GM23338 (cell line): ENCODE data around the gene SAMD10. TPM values are rescaled to one million over a fixed set of nuclear protein-coding genes. Genes with fewer than 3 reads are reported as not detected.

ENCODE experiments used
- ATAC-seq: fragments of 200-7000 bp; cut with Tn5 transposase; 3 replicates; pipeline ENCODE4 v1.9.1; 2020
- DNase-seq: peaks from one replicate; pipeline ENCODE4 v3.0.0-alpha.2; 2015; ENCODE audit warnings: low spot score
- H2AFZ ChIP-seq: fragments of 200-600 bp; sonication (generic); 2 replicates; pipeline ENCODE4 v1.8.0; 2016; ENCODE audit warnings: antibody characterized with exemption, mild to moderate bottlenecking, moderate library complexity
- H3F3A ChIP-seq: fragments of 200-600 bp; sonication (generic); replicated peaks from 2 replicates; pipeline ENCODE4 v1.8.0; 2017; ENCODE audit warnings: antibody characterized with exemption, mixed run types, low read depth
- H3K27ac ChIP-seq: fragments of 200-600 bp; sonication (generic); 2 replicates; pipeline ENCODE4 v1.6.1; 2016; ENCODE audit warnings: low read depth
- H3K27me3 ChIP-seq: fragments of 200-600 bp; sonication (generic); 2 replicates; pipeline ENCODE4 v1.8.0; 2016; ENCODE audit warnings: mild to moderate bottlenecking, mixed run types, moderate library complexity; ENCODE audit not compliant: insufficient read depth
- H3K36me3 ChIP-seq: fragments of 200-600 bp; sonication (generic); 2 replicates; pipeline ENCODE4 v1.8.0; 2016; ENCODE audit warnings: mild to moderate bottlenecking; ENCODE audit not compliant: insufficient read depth
- H3K4me1 ChIP-seq: fragments of 200-600 bp; sonication (generic); 2 replicates; pipeline ENCODE4 v1.8.0; 2016; ENCODE audit warnings: mild to moderate bottlenecking, moderate library complexity; ENCODE audit not compliant: insufficient read depth
- H3K4me2 ChIP-seq: fragments of 200-600 bp; sonication (generic); 2 replicates; pipeline ENCODE4 v1.7.1; 2017; ENCODE audit warnings: mixed run types
- H3K4me3 ChIP-seq: fragments of 200-600 bp; sonication (generic); 2 replicates; pipeline ENCODE4 v1.6.1; 2016; ENCODE audit warnings: mixed run types
- H3K79me2 ChIP-seq: fragments of 200-600 bp; sonication (generic); replicated peaks from 2 replicates; pipeline ENCODE4 v1.8.0; 2017; ENCODE audit warnings: mild to moderate bottlenecking; ENCODE audit not compliant: insufficient read depth
- H3K9me2 ChIP-seq: fragments of 200-600 bp; sonication (generic); 2 replicates; pipeline ENCODE4 v1.8.0; 2017; ENCODE audit not compliant: insufficient read depth
- H4K20me1 ChIP-seq: fragments of 200-600 bp; sonication (generic); replicated peaks from 2 replicates; pipeline ENCODE4 v1.8.0; 2017; ENCODE audit warnings: mild to moderate bottlenecking; ENCODE audit not compliant: insufficient read depth
- H3K27ac Mint-ChIP-seq: 2 replicates; pipeline ENCODE4 v1.8.0; 2020; ENCODE audit warnings: inconsistent platforms, mild to moderate bottlenecking, moderate library complexity, mixed read lengths
- H3K27me3 Mint-ChIP-seq: 3 replicates; pipeline ENCODE4 v1.8.0; 2022; ENCODE audit warnings: low read depth, mild to moderate bottlenecking, moderate library complexity, mixed read lengths, inconsistent platforms; ENCODE audit not compliant: insufficient read depth, poor library complexity
- H3K36me3 Mint-ChIP-seq: 3 replicates; pipeline ENCODE4 v1.8.0; 2021; ENCODE audit warnings: low read depth, mild to moderate bottlenecking, inconsistent platforms, moderate library complexity, mixed read lengths
- H3K4me1 Mint-ChIP-seq: 3 replicates; pipeline ENCODE4 v1.8.0; 2020; ENCODE audit warnings: mild to moderate bottlenecking, inconsistent platforms, mixed read lengths
- H3K4me3 Mint-ChIP-seq: 3 replicates; pipeline ENCODE4 v1.8.0; 2021; ENCODE audit warnings: moderate library complexity, mild to moderate bottlenecking, inconsistent platforms, mixed read lengths
- H3K9me3 Mint-ChIP-seq: 3 replicates; pipeline ENCODE4 v1.8.0; 2020; ENCODE audit warnings: moderate library complexity, mild to moderate bottlenecking, inconsistent platforms, mixed read lengths
- CREB1 ChIP-seq: fragments of 250-450 bp; sonication (Bioruptor Pico); IDR thresholded peaks from 2 replicates; pipeline ENCODE4 v1.5.0; 2020; ENCODE audit warnings: low read depth, mild to moderate bottlenecking, moderate library complexity
- EZH2phosphoT487 ChIP-seq: fragments of 200-600 bp; sonication (generic); IDR thresholded peaks from one replicate; pipeline ENCODE4 v1.8.1; 2018; ENCODE audit warnings: antibody characterized with exemption; ENCODE audit not compliant: unreplicated experiment
- POLR2AphosphoS5 ChIP-seq: IDR thresholded peaks from 2 replicates; pipeline ENCODE4 v1.6.1; 2016; ENCODE audit warnings: antibody characterized with exemption, low read depth
- ZNF114 ChIP-seq: fragments of 250-450 bp; sonication (Bioruptor Pico); IDR thresholded peaks from 2 replicates; pipeline ENCODE4 v1.5.0; 2020; ENCODE audit warnings: mild to moderate bottlenecking, moderate library complexity
- ZNF331 ChIP-seq: fragments of 250-450 bp; sonication (Bioruptor Pico); IDR thresholded peaks from 2 replicates; pipeline ENCODE4 v1.5.0; 2020; ENCODE audit warnings: low read depth, mild to moderate bottlenecking, moderate library complexity
- polyA plus RNA-seq: library from polyadenylated mRNA; unstranded; fragments of >200 nt; fragmentation: Nextera tagmentation; extraction: Ambion mirVana; gene quantifications from 2 replicates; pipeline ENCODE4 v1.2.1, GENCODE V29; 2016
- total RNA-seq: library from RNA; depleted of rRNA; stranded (reverse); fragments of >200 nt; shearing (Covaris generic); gene quantifications from 2 replicates; pipeline ENCODE4 v1.2.3, GENCODE V29; 2014
- TF ChIP-seq, protein P1 (sequence below), 2 experiments: fragments of 200-600 bp in 1 of 2; sonication (generic) in 1 of 2; conservative IDR thresholded peaks; 2 replicates each; pipeline versions ENCODE4 v1.5.1 to v1.6.1; 2016 to 2017; ENCODE audit warnings: antibody characterized with exemption in 2 of 2, low read depth in 2 of 2, mild to moderate bottlenecking in 2 of 2, moderate library complexity in 1 of 2
- TF ChIP-seq, protein P2 (sequence below): IDR thresholded peaks from 2 replicates; pipeline ENCODE4 v1.6.1; 2016; ENCODE audit warnings: antibody characterized with exemption

Gene SAMD10
- total and polyA plus RNA-seq, 2 experiments from 2014 or later, result 2.1 to 7.3 TPM

DNA sequence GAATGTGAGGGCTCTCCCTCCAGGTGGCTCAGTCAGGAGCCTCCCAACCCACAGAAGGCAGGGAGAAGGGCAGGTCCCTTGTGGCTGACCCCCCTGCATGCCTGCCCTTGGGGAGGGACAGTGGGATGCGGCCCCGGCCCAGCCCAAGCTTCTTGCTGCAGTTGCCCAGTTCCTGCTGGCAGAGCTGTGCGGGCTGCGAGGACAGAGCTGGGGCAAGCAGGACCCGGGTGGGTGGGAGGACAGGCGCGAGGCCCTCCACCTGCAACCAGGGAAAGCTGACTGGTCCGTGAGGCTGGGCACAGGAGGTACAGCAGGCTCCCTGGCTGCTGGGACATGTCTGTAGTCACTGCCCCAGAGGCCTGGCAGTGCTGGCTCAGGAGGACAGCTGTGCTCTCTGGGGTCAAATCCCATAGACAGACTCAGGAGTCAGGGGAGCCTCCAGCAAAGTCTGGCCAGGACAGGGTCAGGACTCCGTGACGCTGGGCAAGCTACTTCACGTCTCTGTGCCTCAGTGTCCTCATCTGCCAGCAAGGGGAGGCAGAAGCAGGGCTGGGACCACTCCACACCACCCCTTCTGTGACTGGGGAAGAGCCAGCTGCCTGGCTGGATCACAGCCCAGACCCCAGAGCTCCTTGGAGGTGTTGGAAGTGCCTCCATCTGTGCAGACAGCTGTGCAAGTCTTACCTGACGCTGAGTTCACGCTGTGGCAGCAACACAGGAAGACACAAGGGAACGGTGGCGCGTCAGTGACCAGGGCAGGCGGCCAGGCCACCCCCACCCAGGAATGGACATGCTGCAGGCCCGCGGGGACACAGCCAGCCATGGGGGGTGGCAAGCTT lies 36.3 kb downstream of the SAMD10 start:
- no peaks in the 10 kb centered on the region for H3K27me3 ChIP-seq
- no peak for ATAC-seq
- no peak for TF ChIP-seq CREB1 (CRISPR knock-in tag)
- no peak for TF ChIP-seq EZH2phosphoT487
- TF ChIP-seq, protein P1, sequence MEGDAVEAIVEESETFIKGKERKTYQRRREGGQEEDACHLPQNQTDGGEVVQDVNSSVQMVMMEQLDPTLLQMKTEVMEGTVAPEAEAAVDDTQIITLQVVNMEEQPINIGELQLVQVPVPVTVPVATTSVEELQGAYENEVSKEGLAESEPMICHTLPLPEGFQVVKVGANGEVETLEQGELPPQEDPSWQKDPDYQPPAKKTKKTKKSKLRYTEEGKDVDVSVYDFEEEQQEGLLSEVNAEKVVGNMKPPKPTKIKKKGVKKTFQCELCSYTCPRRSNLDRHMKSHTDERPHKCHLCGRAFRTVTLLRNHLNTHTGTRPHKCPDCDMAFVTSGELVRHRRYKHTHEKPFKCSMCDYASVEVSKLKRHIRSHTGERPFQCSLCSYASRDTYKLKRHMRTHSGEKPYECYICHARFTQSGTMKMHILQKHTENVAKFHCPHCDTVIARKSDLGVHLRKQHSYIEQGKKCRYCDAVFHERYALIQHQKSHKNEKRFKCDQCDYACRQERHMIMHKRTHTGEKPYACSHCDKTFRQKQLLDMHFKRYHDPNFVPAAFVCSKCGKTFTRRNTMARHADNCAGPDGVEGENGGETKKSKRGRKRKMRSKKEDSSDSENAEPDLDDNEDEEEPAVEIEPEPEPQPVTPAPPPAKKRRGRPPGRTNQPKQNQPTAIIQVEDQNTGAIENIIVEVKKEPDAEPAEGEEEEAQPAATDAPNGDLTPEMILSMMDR (conservative IDR thresholded peaks at IDR 0.05; ENCODE audit: low read depth in 2 of 2), result no peak
- TF ChIP-seq POLR2AphosphoS5, result no peak
- no peak for TF ChIP-seq ZNF114
- no peak for TF ChIP-seq ZNF331
- peaks cover 17% of the 10 kb centered on the region for H3K79me2 ChIP-seq
- H3K4me2 ChIP-seq, result peak overlapping the region; percentile 73
- H3K27ac ChIP-seq, result peak overlapping the region; percentile 96
- H3F3A ChIP-seq, result peaks cover 34% of the 10 kb centered on the region
- H3K4me1 Mint-ChIP-seq, result peaks cover 5% of the 10 kb centered on the region
- H4K20me1 ChIP-seq, result peaks cover 8% of the 10 kb centered on the region
- peaks cover 21% of the 10 kb centered on the region for H3K36me3 Mint-ChIP-seq
- H2AFZ ChIP-seq, result no peak overlapping the region
- DNase-seq, result no peak
- H3K4me1 ChIP-seq, result peaks cover 10% of the 10 kb centered on the region; the same call in 1 of the 2 replicates
- peak overlapping the region; percentile 46; the same call in 1 of the 2 replicates for H3K4me3 ChIP-seq
- 0 out of 2 replicates have a peak overlapping the region, but pooled peaks have one; percentile 96 for H3K27ac Mint-ChIP-seq
- H3K4me3 Mint-ChIP-seq, result no peak overlapping the region
- no peaks in the 10 kb centered on the region for H3K36me3 ChIP-seq
- no peaks in the 10 kb centered on the region for H3K9me2 ChIP-seq
- H3K27me3 Mint-ChIP-seq, result peaks cover 27% of the 10 kb centered on the region
- peaks cover 1% of the 10 kb centered on the region; the same call in 1 of the 3 replicates for H3K9me3 Mint-ChIP-seq

DNA sequence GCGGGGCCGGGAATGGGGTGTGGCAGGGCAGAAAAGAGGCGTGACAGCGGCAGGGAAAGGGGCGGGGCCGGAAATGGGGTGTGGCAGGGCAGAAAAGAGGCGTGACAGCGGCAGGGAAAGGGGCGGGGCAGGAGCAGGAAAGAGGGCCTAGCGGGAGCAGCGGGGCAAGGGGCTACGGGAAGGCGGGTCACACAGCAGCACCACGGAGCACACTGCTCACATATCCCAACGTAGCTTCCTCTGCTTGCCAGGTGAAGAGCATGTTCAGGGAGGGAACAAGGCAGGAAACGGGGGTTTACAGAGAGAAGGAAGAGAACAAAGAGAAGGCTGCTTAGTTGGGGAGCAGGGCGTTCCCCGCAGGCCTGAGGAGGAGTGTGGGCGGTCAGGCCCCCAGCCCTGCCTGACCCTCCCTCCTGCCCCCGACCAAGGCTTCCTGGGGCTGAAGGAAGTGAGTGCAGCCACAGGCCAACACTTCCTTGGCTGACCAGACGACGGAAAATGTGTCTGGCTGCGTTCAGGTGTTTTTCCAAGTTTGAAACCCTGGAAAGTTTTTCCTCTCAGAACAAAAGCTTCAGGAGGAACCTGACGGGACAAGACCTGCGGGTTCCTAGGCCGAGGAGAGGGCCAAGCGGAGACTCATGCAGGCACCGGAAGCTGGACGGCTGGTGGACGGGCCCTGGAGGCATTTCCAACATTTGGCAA lies 37.0 kb downstream of the SAMD10 start:
- Histone ChIP-seq H3K4me2 (peak overlapping the region; percentile 73), H4K20me1 (peaks cover 8% of the 10 kb centered on the region), H3K36me3 (no peaks in the 10 kb centered on the region), H3F3A (peaks cover 39% of the 10 kb centered on the region), H3K27ac (peak overlapping the region; percentile 96), H3K9me2 (no peaks in the 10 kb centered on the region), H3K4me1 (peaks cover 10% of the 10 kb centered on the region; the same call in 1 of the 2 replicates), H3K27me3 (no peaks in the 10 kb centered on the region), H3K4me3 (peak overlapping the region; percentile 46), H2AFZ (no peak overlapping the region), H3K79me2 (peaks cover 9% of the 10 kb centered on the region)
- peaks cover 20% of the 10 kb centered on the region for H3K36me3 Mint-ChIP-seq
- peaks cover 25% of the 10 kb centered on the region for H3K27me3 Mint-ChIP-seq
- H3K4me1 Mint-ChIP-seq, result peaks cover 9% of the 10 kb centered on the region
- peak overlapping the region; percentile 96 for H3K27ac Mint-ChIP-seq
- H3K9me3 Mint-ChIP-seq, result no peaks in the 10 kb centered on the region
- DNase-seq, result peak; percentile 96
- peak overlapping the region; percentile 69 for H3K4me3 Mint-ChIP-seq
- peak; percentile 82 for TF ChIP-seq POLR2AphosphoS5
- TF ChIP-seq, protein P2, sequence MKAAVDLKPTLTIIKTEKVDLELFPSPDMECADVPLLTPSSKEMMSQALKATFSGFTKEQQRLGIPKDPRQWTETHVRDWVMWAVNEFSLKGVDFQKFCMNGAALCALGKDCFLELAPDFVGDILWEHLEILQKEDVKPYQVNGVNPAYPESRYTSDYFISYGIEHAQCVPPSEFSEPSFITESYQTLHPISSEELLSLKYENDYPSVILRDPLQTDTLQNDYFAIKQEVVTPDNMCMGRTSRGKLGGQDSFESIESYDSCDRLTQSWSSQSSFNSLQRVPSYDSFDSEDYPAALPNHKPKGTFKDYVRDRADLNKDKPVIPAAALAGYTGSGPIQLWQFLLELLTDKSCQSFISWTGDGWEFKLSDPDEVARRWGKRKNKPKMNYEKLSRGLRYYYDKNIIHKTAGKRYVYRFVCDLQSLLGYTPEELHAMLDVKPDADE, result no peak
- peak; percentile 12 for ATAC-seq
